ENCODE measurements around the gene RSPH1.

Gene RSPH1

DNA sequence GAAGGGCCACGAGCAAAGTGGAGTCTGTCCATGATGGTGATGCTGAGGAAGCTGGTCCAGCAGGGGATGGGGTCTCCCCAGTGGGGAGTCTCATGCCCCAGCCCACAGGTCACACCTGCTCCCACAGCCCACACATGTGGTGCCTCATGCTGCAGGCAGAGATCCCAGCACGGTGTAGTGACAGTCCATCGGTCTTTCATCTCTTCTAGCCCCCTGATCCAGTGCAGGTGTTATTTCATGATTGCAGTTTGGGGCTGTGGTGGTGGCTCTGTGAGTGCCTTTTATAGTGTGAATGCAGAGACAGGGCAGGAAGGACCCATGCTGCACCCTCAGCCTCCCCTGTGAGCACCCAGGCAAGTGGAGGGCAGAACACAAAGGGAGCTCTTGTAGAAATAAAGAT lies 47.3 kb downstream of the RSPH1 start:
- Histone ChIP-seq H3K9me3 (ENCODE audit: control insufficient read depth, insufficient read depth, low read length) (no peaks in the 10 kb centered on the region), H3F3A (ENCODE audit: control insufficient read depth, insufficient read depth) (no peaks in the 10 kb centered on the region), H3K79me2 (ENCODE audit: control insufficient read depth, low read length) (no peaks in the 10 kb centered on the region), H3K27ac (ENCODE audit: low read depth, low read length) (no peak overlapping the region), H3K27me3 (ENCODE audit: control insufficient read depth, low read length) (no peaks in the 10 kb centered on the region), H3K4me1 (ENCODE audit: control insufficient read depth, low read length) (peaks cover 19% of the 10 kb centered on the region), H3K36me3 (ENCODE audit: control insufficient read depth, low read length) (no peaks in the 10 kb centered on the region), H3K9me2 (replicated peaks; ENCODE audit: control insufficient read depth, low read length) (no peaks in the 10 kb centered on the region), H4K20me1 (ENCODE audit: control insufficient read depth, insufficient read depth, low read depth, low read length) (no peaks in the 10 kb centered on the region), H3K4me3 (ENCODE audit: low read length) (no peak overlapping the region), H3K4me2 (ENCODE audit: low read length) (no peak overlapping the region)
- TF ChIP-seq, protein P1, sequence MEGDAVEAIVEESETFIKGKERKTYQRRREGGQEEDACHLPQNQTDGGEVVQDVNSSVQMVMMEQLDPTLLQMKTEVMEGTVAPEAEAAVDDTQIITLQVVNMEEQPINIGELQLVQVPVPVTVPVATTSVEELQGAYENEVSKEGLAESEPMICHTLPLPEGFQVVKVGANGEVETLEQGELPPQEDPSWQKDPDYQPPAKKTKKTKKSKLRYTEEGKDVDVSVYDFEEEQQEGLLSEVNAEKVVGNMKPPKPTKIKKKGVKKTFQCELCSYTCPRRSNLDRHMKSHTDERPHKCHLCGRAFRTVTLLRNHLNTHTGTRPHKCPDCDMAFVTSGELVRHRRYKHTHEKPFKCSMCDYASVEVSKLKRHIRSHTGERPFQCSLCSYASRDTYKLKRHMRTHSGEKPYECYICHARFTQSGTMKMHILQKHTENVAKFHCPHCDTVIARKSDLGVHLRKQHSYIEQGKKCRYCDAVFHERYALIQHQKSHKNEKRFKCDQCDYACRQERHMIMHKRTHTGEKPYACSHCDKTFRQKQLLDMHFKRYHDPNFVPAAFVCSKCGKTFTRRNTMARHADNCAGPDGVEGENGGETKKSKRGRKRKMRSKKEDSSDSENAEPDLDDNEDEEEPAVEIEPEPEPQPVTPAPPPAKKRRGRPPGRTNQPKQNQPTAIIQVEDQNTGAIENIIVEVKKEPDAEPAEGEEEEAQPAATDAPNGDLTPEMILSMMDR (IDR thresholded peaks at IDR 0.05; ENCODE audit: low read depth, low read length, poor library complexity, severe bottlenecking), result no peak
- TF ChIP-seq EZH2phosphoT487 (IDR thresholded peaks at IDR 0.05; ENCODE audit: borderline replicate concordance, low read length), result no peak

DNA sequence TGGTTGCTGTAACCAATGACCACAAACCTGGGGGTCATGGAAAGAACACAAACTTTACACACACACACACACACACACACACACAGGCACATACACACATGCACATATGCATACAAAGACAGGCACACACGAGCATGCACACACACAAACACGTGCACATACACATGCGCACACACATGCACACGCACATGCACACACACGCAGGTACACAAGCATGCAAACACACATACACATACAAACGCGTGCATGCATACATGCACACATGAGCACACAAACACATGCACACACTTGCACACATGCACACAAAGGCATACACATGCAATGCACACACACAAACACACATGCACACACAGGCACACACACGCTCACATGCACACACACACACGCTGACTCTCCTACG lies 48.3 kb downstream of the RSPH1 start:
- Histone ChIP-seq H3K9me3 (ENCODE audit: control insufficient read depth, insufficient read depth, low read length) (no peaks in the 10 kb centered on the region), H3K4me3 (ENCODE audit: low read length) (no peak overlapping the region), H3K36me3 (ENCODE audit: control insufficient read depth, low read length) (no peaks in the 10 kb centered on the region), H4K20me1 (ENCODE audit: control insufficient read depth, insufficient read depth, low read depth, low read length) (no peaks in the 10 kb centered on the region), H3K4me1 (ENCODE audit: control insufficient read depth, low read length) (peaks cover 10% of the 10 kb centered on the region), H3K27me3 (ENCODE audit: control insufficient read depth, low read length) (no peaks in the 10 kb centered on the region), H3K27ac (ENCODE audit: low read depth, low read length) (no peak overlapping the region), H3K4me2 (ENCODE audit: low read length) (no peak overlapping the region), H3F3A (ENCODE audit: control insufficient read depth, insufficient read depth) (no peaks in the 10 kb centered on the region), H3K79me2 (ENCODE audit: control insufficient read depth, low read length) (no peaks in the 10 kb centered on the region), H3K9me2 (replicated peaks; ENCODE audit: control insufficient read depth, low read length) (no peaks in the 10 kb centered on the region)
- TF ChIP-seq, protein P1 (IDR thresholded peaks at IDR 0.05; ENCODE audit: low read depth, low read length, poor library complexity, severe bottlenecking), result no peak
- TF ChIP-seq EZH2phosphoT487 (IDR thresholded peaks at IDR 0.05; ENCODE audit: borderline replicate concordance, low read length), result no peak

DNA sequence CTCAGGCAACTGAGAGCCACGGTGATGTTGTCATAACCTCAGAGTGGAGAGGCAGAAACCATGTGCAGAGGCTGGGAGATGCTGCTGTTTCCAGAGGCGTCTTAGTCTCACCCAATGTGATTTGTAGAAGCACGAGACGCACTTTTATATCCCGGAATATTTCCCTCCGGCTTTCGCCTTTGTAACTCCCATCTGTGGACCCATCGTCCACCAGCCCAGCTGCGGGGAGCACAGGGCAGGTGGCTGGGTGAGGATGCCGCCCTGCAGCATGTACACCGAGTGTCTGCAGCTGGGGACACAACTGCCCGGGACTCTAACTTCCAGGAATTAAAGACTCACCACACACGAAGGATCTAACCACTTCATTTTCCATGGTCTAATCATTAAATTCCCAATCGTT lies 48.8 kb downstream of the RSPH1 start:
- no peaks in the 10 kb centered on the region for H4K20me1 ChIP-seq (ENCODE audit: control insufficient read depth, insufficient read depth, low read depth, low read length)
- peaks cover 10% of the 10 kb centered on the region for H3K4me1 ChIP-seq (ENCODE audit: control insufficient read depth, low read length)
- no peaks in the 10 kb centered on the region for H3K27me3 ChIP-seq (ENCODE audit: control insufficient read depth, low read length)
- no peaks in the 10 kb centered on the region for H3K9me2 ChIP-seq (replicated peaks; ENCODE audit: control insufficient read depth, low read length)
- H3K9me3 ChIP-seq (ENCODE audit: control insufficient read depth, insufficient read depth, low read length), result no peaks in the 10 kb centered on the region
- H3K4me3 ChIP-seq (ENCODE audit: low read length), result no peak overlapping the region
- no peaks in the 10 kb centered on the region for H3K36me3 ChIP-seq (ENCODE audit: control insufficient read depth, low read length)
- no peaks in the 10 kb centered on the region for H3K79me2 ChIP-seq (ENCODE audit: control insufficient read depth, low read length)
- H3F3A ChIP-seq (ENCODE audit: control insufficient read depth, insufficient read depth), result no peaks in the 10 kb centered on the region
- TF ChIP-seq, protein P1 (IDR thresholded peaks at IDR 0.05; ENCODE audit: low read depth, low read length, poor library complexity, severe bottlenecking), result no peak
- no peak for TF ChIP-seq EZH2phosphoT487 (IDR thresholded peaks at IDR 0.05; ENCODE audit: borderline replicate concordance, low read length)
- H3K27ac ChIP-seq (ENCODE audit: low read depth, low read length), result no peak overlapping the region
- H3K4me2 ChIP-seq (ENCODE audit: low read length), result no peak overlapping the region

DNA sequence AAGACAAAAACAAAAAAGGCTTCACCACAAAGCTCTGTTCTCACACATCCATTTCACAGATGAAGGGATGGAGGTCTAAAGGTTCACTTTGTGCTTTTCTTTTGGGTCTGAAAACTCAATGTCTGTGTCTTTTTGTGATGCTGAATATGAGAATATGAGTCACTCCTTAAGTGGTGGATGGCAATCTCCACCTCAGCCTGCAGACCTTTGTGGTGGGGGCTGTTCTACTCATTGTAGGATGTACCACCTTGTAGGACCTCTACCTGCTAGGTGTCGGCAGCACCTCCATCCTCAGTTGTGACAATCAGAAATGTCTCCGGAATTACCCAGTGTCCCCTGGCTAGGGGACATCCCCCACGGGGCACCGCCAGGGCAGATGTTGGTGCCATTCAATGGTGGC lies 49.5 kb downstream of the RSPH1 start:
- H3K79me2 ChIP-seq (ENCODE audit: control insufficient read depth, low read length), result no peaks in the 10 kb centered on the region
- H3K27ac ChIP-seq (ENCODE audit: low read depth, low read length), result no peak overlapping the region
- no peaks in the 10 kb centered on the region for H3K27me3 ChIP-seq (ENCODE audit: control insufficient read depth, low read length)
- no peak for TF ChIP-seq EZH2phosphoT487 (IDR thresholded peaks at IDR 0.05; ENCODE audit: borderline replicate concordance, low read length)
- TF ChIP-seq, protein P1 (IDR thresholded peaks at IDR 0.05; ENCODE audit: low read depth, low read length, poor library complexity, severe bottlenecking), result no peak
- H3K9me2 ChIP-seq (replicated peaks; ENCODE audit: control insufficient read depth, low read length), result no peaks in the 10 kb centered on the region
- no peaks in the 10 kb centered on the region for H3F3A ChIP-seq (ENCODE audit: control insufficient read depth, insufficient read depth)
- H3K36me3 ChIP-seq (ENCODE audit: control insufficient read depth, low read length), result no peaks in the 10 kb centered on the region
- no peak overlapping the region for H3K4me2 ChIP-seq (ENCODE audit: low read length)
- H3K4me1 ChIP-seq (ENCODE audit: control insufficient read depth, low read length), result peaks cover 10% of the 10 kb centered on the region
- H4K20me1 ChIP-seq (ENCODE audit: control insufficient read depth, insufficient read depth, low read depth, low read length), result no peaks in the 10 kb centered on the region
- no peaks in the 10 kb centered on the region for H3K9me3 ChIP-seq (ENCODE audit: control insufficient read depth, insufficient read depth, low read length)
- H3K4me3 ChIP-seq (ENCODE audit: low read length), result no peak overlapping the region
